Measurements from ENCODE around the gene CDT1.

The CDT1 gene

DNA sequence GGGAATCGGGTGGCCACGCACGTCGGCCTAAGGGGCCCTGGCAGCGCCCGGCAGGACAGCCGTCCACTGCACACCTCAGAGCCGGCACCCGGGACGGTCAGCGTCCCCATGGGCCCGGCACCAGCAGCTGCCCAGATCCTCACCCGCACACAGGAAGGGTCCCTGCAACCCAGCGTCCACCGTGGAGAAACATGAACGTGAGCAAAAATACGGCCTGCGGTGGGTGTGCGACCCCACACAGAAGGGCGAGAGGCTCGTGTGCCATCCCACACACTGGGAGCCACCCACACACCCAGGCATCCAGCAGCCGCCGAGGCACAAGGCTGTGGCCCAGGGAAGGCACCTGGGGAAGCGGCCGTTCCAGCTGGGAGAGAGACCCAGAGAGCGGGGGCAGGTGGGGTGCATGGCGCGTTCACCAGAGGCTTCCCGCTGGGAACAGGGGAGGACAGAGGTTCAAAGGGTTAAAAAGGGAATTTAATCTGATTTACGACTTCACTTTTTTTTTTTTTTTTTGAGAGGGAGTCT, 25.0 kb upstream of the CDT1 start:
- Histone ChIP-seq H3K36me3 (replicated peaks) (no peaks in the 10 kb centered on the region), H3K4me3 (ENCODE audit: low read depth, low read length) (no peak overlapping the region), H3K27ac (no peak overlapping the region), H3K27me3 (replicated peaks) (no peaks in the 10 kb centered on the region)
- in situ Hi-C loops (cut with HindIII; ENCODE audit: low pct_ligation_motif_present, low sequenced_read_pairs), result no loop called here
- TF ChIP-seq, protein P1, sequence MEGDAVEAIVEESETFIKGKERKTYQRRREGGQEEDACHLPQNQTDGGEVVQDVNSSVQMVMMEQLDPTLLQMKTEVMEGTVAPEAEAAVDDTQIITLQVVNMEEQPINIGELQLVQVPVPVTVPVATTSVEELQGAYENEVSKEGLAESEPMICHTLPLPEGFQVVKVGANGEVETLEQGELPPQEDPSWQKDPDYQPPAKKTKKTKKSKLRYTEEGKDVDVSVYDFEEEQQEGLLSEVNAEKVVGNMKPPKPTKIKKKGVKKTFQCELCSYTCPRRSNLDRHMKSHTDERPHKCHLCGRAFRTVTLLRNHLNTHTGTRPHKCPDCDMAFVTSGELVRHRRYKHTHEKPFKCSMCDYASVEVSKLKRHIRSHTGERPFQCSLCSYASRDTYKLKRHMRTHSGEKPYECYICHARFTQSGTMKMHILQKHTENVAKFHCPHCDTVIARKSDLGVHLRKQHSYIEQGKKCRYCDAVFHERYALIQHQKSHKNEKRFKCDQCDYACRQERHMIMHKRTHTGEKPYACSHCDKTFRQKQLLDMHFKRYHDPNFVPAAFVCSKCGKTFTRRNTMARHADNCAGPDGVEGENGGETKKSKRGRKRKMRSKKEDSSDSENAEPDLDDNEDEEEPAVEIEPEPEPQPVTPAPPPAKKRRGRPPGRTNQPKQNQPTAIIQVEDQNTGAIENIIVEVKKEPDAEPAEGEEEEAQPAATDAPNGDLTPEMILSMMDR (IDR thresholded peaks at IDR 0.05; ENCODE audit: low read depth, low read length, missing control alignments), result no peak
- no peak for DNase-seq

DNA sequence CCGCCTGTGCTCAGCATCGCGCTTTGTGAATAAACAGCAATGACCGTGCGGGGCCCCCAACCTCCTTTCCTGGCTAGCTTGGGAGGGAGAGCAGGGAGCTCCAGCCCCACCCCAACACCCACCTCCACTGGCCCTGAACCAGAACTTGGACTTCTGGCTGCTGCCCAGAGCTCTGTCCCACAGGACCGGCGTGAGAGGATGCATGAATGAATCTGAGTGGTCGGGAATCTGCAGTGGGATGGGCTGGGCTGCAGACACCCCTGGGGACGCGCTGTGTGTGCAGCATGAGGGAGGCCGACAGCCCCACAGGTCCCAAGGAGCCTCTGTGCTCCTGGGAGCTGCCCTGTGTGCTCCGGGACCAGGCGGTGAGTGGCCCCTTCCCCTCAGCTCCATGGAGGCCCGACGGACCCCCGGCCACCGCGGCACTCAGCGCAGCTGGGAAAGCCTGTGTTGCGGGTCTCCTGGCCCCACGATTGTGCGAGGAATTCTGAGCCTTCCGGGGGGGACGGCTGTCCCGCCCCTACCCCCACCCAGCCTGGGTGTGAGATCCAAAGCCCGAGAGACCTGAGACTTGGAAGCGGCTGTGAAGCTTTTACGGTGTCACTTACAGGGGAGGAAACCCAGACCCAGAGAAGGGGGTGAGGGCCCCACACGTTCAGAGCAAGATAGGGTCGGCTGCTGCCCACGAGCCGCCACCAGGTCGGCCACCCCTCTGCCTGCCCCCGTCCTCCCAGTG, 24.0 kb upstream of the CDT1 start:
- H3K4me3 ChIP-seq (ENCODE audit: low read depth, low read length), result no peak overlapping the region
- no peak for DNase-seq
- H3K36me3 ChIP-seq (replicated peaks), result no peaks in the 10 kb centered on the region
- H3K27ac ChIP-seq, result no peak overlapping the region
- in situ Hi-C loops (cut with HindIII; ENCODE audit: low pct_ligation_motif_present, low sequenced_read_pairs), result loop anchor here (10.0 kb wide), 1 partner anchor 95 kb away; the partner anchor contains the start of gene SNAI3
- no peaks in the 10 kb centered on the region for H3K27me3 ChIP-seq (replicated peaks)
- TF ChIP-seq, protein P1 (IDR thresholded peaks at IDR 0.05; ENCODE audit: low read depth, low read length, missing control alignments), result no peak

DNA sequence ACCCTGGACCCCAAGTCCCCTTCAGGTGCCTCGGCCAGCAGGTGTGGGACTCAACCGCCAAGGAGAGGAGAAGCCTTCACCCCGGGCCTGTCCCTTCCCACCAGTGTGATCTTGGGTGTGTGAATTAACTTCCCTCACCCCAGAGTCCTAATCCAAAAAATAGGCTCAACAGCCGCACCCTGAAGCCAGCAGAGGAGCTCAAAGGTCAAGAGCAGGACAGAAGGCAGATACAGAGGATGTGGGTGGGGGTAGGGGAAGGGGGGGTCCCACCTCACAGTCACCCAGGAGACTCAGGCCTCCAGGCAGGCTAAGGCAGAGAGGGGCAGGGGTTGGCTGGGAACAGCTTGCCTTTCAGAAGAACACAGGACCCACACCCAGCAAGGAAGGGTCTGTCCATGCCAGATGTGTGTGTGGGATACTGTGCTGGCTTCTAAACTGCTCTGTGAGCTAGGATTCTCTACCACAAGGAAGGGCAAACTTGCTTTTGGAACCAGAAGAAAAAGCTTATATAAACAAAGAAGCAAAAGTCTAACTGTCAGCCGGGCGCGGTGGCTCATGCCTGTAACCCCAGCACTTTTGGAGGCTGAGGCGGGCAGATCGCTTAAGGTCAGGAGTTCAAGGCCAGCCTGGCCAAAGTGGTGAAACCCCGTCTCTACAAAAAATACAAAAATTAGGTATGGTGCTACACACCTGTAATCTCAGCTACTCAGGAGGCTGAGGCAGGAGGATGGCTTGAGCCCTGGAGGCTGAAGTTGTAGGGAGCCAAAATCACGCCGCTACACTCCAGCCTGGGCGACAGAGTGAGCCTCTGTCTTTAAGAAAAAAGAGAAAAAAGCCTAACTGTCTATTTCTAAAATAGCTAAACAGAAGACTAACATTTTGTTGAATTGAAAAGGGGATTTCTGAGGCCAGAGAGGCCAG, 23.2 kb upstream of the CDT1 start:
- no peak overlapping the region for H3K27ac ChIP-seq
- no peak for DNase-seq

DNA sequence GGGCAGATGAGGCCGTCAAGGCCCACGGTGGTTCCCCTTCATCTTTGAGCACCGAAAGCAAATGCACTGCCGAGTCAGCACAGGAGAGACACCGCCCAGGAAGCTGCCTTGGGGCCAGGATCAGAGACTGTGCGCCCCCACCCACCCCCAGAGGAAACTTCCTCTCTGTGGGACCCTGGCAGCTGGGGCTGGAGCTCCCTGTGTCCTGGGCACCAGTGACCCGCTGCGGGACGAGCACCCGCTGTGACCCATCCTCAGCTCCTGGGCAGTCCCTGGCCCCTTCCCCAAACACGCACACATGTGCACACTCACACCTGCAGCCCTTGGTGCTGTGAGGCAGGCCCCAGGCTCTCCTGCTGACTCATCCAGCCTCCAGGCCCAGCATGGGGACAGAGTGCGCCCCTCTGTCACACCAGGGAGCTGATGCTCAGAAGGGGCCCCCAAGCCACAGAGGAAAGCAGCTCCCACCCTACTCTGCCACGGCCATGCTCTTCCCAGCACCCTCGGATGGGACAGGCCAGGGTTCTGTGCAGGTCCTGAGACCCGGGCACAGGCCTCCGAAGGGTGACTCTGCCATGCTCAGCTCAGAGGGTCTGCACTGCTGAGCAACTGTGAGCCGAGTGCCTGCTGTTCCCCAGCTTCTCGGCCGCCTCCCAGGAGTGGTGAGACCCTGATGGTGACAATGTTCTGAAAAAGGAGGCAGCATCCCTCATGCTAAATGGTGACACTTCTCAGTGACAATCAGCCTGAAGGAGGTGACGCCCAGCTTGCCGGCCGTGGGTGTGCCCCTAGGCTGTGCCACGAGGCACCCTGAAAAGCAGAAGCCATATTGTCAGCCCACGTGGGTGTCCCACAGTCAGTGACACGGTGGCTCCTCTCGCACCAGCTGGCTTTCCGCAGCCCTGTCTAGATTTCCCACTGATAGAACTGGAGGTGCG, 22.2 kb upstream of the CDT1 start:
- Histone ChIP-seq H3K27ac (no peak overlapping the region), H3K4me3 (ENCODE audit: low read depth, low read length) (no peak overlapping the region), H3K27me3 (replicated peaks) (no peaks in the 10 kb centered on the region), H3K36me3 (replicated peaks) (no peaks in the 10 kb centered on the region)
- in situ Hi-C loops (cut with HindIII; ENCODE audit: low pct_ligation_motif_present, low sequenced_read_pairs), result loop anchor here (10.0 kb wide), 1 partner anchor 97 kb away; the partner anchor contains the start of gene SNAI3
- no peak for DNase-seq
- TF ChIP-seq, protein P1 (IDR thresholded peaks at IDR 0.05; ENCODE audit: low read depth, low read length, missing control alignments), result no peak

More for the DNA sequence above, 23.2 kb upstream of the CDT1 start:
- Histone ChIP-seq H3K4me3 (ENCODE audit: low read depth, low read length) (no peak overlapping the region), H3K27me3 (replicated peaks) (no peaks in the 10 kb centered on the region), H3K36me3 (replicated peaks) (no peaks in the 10 kb centered on the region)
- TF ChIP-seq, protein P1 (IDR thresholded peaks at IDR 0.05; ENCODE audit: low read depth, low read length, missing control alignments), result no peak
- in situ Hi-C loops (cut with HindIII; ENCODE audit: low pct_ligation_motif_present, low sequenced_read_pairs), result loop anchor here (10.0 kb wide), 1 partner anchor 96 kb away; the partner anchor contains the start of gene SNAI3
